Measurements from ENCODE around the gene AHNAK2. TPM values are rescaled to one million over a fixed set of nuclear protein-coding genes. Genes with fewer than 3 reads are reported as not detected.
A peak's percentile ranks its signal among the peaks of the same experiment; 100 is the strongest.

AHNAK2 gene
- total and polyA plus RNA-seq, 9 donors = 6.6 to 24.0 (median 18.9) TPM

- Histone ChIP-seq H3K4me1 (ENCODE audit: control insufficient read depth, insufficient read depth, low read length) (peaks cover 47% of the 10 kb centered on the region), H3K27ac (ENCODE audit: low read length) (no peak overlapping the region)
These were observed 11.8 kb downstream of the AHNAK2 start for GRCh38 chr14:104966261-104966865.

GRCh38 chr14:104965561-104966231, 12.5 kb downstream of the AHNAK2 start:
- WGBS (ENCODE audit: insufficient coverage) = 80% methylated on average over 8 of the region's 13 CpGs
- Histone ChIP-seq H3K27ac (ENCODE audit: low read length) (no peak overlapping the region), H3K27me3 (ENCODE audit: control insufficient read depth, insufficient read depth, low read length) (peaks cover 13% of the 10 kb centered on the region), H3K36me3 (ENCODE audit: control insufficient read depth, insufficient read depth, low read length) (no peaks in the 10 kb centered on the region), H3K4me3 (ENCODE audit: low read length) (no peak overlapping the region), H3K9me3 (replicated peaks; ENCODE audit: control insufficient read depth, low read depth, low read length) (no peaks in the 10 kb centered on the region), H3K4me1 (ENCODE audit: control insufficient read depth, insufficient read depth, low read length) (peaks cover 40% of the 10 kb centered on the region)
- peak; percentile 10 for DNase-seq

More at GRCh38 chr14:104966261-104966865, 11.8 kb downstream of the AHNAK2 start:
- no peak for DNase-seq
- H3K27me3 ChIP-seq (ENCODE audit: control insufficient read depth, insufficient read depth, low read length) = peaks cover 13% of the 10 kb centered on the region
- no peaks in the 10 kb centered on the region for H3K36me3 ChIP-seq (ENCODE audit: control insufficient read depth, insufficient read depth, low read length)
- H3K9me3 ChIP-seq (replicated peaks; ENCODE audit: control insufficient read depth, low read depth, low read length) = no peaks in the 10 kb centered on the region
- H3K4me3 ChIP-seq (ENCODE audit: low read length) = no peak overlapping the region
- 64% methylated on average over 9 of the region's 9 CpGs for WGBS (ENCODE audit: insufficient coverage)

DNA sequence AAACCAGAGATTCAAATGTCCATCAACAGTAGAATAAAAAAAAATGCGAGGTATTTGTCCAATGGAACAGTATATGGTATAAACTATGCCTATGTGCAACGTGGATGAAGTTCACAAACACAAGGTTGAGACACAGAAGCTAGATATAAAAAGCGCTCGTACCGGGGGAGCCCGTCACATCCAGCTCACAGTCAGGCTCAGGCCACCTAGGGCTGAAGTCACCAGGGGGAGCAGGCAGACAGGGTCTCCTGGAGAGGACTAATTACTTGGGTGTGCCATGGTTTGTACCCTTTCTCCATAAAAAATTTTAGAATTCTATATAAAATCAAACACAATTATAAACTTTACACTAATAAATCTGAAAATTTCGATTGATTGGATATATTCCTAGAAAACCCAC, 13.6 kb downstream of the AHNAK2 start:
- 90% methylated on average over 2 of the region's 7 CpGs for WGBS (ENCODE audit: insufficient coverage)
- no peak for DNase-seq
- H3K4me1 ChIP-seq (ENCODE audit: control insufficient read depth, insufficient read depth, low read length) = peaks cover 30% of the 10 kb centered on the region
- no peak overlapping the region for H3K4me3 ChIP-seq (ENCODE audit: low read length)
- no peak overlapping the region for H3K27ac ChIP-seq (ENCODE audit: low read length)
- H3K36me3 ChIP-seq (ENCODE audit: control insufficient read depth, insufficient read depth, low read length) = no peaks in the 10 kb centered on the region
- H3K9me3 ChIP-seq (replicated peaks; ENCODE audit: control insufficient read depth, low read depth, low read length) = no peaks in the 10 kb centered on the region
- H3K27me3 ChIP-seq (ENCODE audit: control insufficient read depth, insufficient read depth, low read length) = peaks cover 13% of the 10 kb centered on the region

DNA sequence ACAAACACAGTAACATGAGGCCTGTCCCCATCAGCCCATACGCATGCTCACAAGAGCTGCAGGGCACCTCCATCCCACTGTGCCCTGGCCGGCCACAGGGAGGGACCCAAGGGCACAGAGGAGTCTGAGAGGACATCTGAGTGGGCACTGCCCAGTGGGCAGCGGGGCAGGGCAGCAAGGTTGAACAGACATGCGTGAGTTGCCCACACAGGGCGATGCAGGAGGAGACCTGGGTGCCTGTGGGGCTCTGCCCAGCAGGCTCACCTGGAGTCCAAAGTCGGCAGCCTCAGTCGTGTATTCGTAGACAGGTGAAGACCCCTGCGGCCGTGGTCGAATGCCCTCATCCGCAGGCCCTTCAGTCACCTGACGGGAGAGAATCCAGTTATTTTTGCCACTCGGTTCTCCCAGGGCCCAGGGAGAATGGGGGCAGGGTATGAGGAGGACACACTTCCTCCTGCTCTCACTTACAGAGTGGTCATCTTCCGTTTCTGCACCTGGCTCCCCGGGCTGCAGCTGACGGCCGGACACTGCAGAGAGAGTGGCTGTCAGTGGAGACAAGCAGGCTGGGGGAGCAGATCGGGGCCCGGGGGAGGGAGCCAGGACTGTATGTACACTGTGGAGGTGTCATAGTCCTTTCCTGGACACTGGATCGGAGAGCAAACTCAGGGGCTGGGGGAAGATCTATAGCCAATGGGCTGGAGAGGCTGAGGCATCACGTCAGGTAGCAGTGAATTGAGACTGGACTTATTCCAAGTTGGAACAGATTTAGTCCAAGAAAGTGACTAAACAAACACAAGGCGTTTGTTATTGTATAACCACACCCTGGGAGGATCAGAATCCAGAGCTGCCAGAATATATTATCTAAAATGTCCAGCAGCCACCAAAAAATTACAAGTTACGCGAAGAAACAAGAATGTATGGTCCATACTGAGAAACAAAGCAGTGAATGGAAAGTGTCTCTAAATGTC, 20.7 kb downstream of the AHNAK2 start:
- 73% methylated on average over 18 of the region's 25 CpGs for WGBS (ENCODE audit: insufficient coverage)
- Histone ChIP-seq H3K27ac (ENCODE audit: low read length) (peak overlapping the region; percentile 3), H3K4me3 (ENCODE audit: low read length) (no peak overlapping the region), H3K9me3 (replicated peaks; ENCODE audit: control insufficient read depth, low read depth, low read length) (no peaks in the 10 kb centered on the region), H3K36me3 (ENCODE audit: control insufficient read depth, insufficient read depth, low read length) (peaks cover 14% of the 10 kb centered on the region), H3K27me3 (ENCODE audit: control insufficient read depth, insufficient read depth, low read length) (peaks cover 2% of the 10 kb centered on the region), H3K4me1 (ENCODE audit: control insufficient read depth, insufficient read depth, low read length) (peaks cover 8% of the 10 kb centered on the region)
- no peak for DNase-seq

GRCh38 chr14:104956290-104956890, 21.8 kb downstream of the AHNAK2 start:
- no peak for DNase-seq
- Histone ChIP-seq H3K9me3 (replicated peaks; ENCODE audit: control insufficient read depth, low read depth, low read length) (no peaks in the 10 kb centered on the region), H3K4me3 (ENCODE audit: low read length) (no peak overlapping the region), H3K36me3 (ENCODE audit: control insufficient read depth, insufficient read depth, low read length) (peaks cover 14% of the 10 kb centered on the region), H3K27me3 (ENCODE audit: control insufficient read depth, insufficient read depth, low read length) (peaks cover 2% of the 10 kb centered on the region), H3K4me1 (ENCODE audit: control insufficient read depth, insufficient read depth, low read length) (peaks cover 8% of the 10 kb centered on the region), H3K27ac (ENCODE audit: low read length) (no peak overlapping the region)
- WGBS (ENCODE audit: insufficient coverage) = 86% methylated on average over 10 of the region's 14 CpGs

DNA sequence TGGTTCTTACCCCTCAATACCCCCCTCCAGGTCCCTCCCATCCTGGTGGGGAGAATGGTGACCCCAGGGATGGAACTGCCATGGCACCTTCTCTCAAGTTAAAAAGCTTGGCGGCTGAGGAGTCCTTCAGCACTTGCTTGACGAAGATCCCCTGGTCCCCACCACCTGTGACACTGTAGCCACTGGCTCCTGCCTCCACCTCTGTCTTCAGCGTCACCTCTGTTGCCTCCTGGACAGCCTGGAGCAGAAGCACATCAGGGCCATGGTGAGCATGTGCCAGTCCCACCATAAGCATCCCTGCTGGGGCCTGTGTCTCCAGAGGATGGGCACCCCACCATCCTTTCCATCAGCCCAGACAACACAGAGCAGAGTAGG, 22.8 kb downstream of the AHNAK2 start:
- WGBS (ENCODE audit: insufficient coverage) = 88% methylated on average over 3 of the region's 3 CpGs
- Histone ChIP-seq H3K4me3 (ENCODE audit: low read length) (no peak overlapping the region), H3K9me3 (replicated peaks; ENCODE audit: control insufficient read depth, low read depth, low read length) (no peaks in the 10 kb centered on the region), H3K36me3 (ENCODE audit: control insufficient read depth, insufficient read depth, low read length) (peaks cover 14% of the 10 kb centered on the region), H3K4me1 (ENCODE audit: control insufficient read depth, insufficient read depth, low read length) (peaks cover 8% of the 10 kb centered on the region), H3K27me3 (ENCODE audit: control insufficient read depth, insufficient read depth, low read length) (peaks cover 2% of the 10 kb centered on the region), H3K27ac (ENCODE audit: low read length) (no peak overlapping the region)
- no peak for DNase-seq

- Histone ChIP-seq H3K9me3 (replicated peaks; ENCODE audit: control insufficient read depth, low read depth, low read length) (no peaks in the 10 kb centered on the region), H3K36me3 (ENCODE audit: control insufficient read depth, insufficient read depth, low read length) (peaks cover 14% of the 10 kb centered on the region), H3K27ac (ENCODE audit: low read length) (no peak overlapping the region), H3K27me3 (ENCODE audit: control insufficient read depth, insufficient read depth, low read length) (peaks cover 2% of the 10 kb centered on the region), H3K4me3 (ENCODE audit: low read length) (no peak overlapping the region), H3K4me1 (ENCODE audit: control insufficient read depth, insufficient read depth, low read length) (peaks cover 8% of the 10 kb centered on the region)
- 79% methylated on average over 3 of the region's 13 CpGs for WGBS (ENCODE audit: insufficient coverage)
- no peak for DNase-seq
These were observed 23.3 kb downstream of the AHNAK2 start for GRCh38 chr14:104954746-104955395.

GRCh38 chr14:104953896-104954656, 24.1 kb downstream of the AHNAK2 start:
- 87% methylated on average over 24 of the region's 26 CpGs for WGBS (ENCODE audit: insufficient coverage)
- Histone ChIP-seq H3K36me3 (ENCODE audit: control insufficient read depth, insufficient read depth, low read length) (peaks cover 14% of the 10 kb centered on the region), H3K27me3 (ENCODE audit: control insufficient read depth, insufficient read depth, low read length) (peaks cover 2% of the 10 kb centered on the region), H3K4me1 (ENCODE audit: control insufficient read depth, insufficient read depth, low read length) (peaks cover 8% of the 10 kb centered on the region), H3K4me3 (ENCODE audit: low read length) (no peak overlapping the region), H3K27ac (ENCODE audit: low read length) (no peak overlapping the region), H3K9me3 (replicated peaks; ENCODE audit: control insufficient read depth, low read depth, low read length) (no peaks in the 10 kb centered on the region)
- DNase-seq = no peak

DNA sequence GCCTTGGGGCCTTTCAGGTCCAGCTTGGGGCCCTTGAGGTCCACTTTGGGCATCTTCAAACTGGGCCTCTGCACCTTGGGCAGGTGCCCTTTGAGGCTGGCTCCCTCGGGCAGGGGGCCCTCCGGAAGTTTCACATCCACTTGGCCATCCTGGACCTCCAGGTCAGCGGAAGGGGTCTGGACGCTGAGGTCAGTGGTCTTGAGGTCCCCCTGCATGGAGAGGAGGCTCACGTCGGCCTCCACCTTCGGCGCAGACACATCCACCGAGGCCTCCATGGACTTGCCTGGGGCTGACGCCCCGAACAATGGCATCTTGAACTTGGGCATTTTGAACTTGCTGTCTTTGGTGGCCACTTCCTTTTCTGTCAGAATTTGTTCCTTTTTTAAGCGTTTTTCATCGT, 25.1 kb downstream of the AHNAK2 start:
- Histone ChIP-seq H3K4me1 (ENCODE audit: control insufficient read depth, insufficient read depth, low read length) (peaks cover 8% of the 10 kb centered on the region), H3K27me3 (ENCODE audit: control insufficient read depth, insufficient read depth, low read length) (peaks cover 2% of the 10 kb centered on the region), H3K27ac (ENCODE audit: low read length) (no peak overlapping the region), H3K9me3 (replicated peaks; ENCODE audit: control insufficient read depth, low read depth, low read length) (no peaks in the 10 kb centered on the region), H3K4me3 (ENCODE audit: low read length) (no peak overlapping the region), H3K36me3 (ENCODE audit: control insufficient read depth, insufficient read depth, low read length) (peaks cover 14% of the 10 kb centered on the region)
- no peak for DNase-seq
- WGBS (ENCODE audit: insufficient coverage) = 88% methylated on average over 11 of the region's 13 CpGs
